Upper lobe of right lung (tissue), 1 donor: ENCODE measurements around the gene FMO2. TPM values are rescaled to one million over a fixed set of nuclear protein-coding genes. Genes with fewer than 3 reads are reported as not detected.

Experiments
- ATAC-seq: fragments of 200-7000 bp; cut with Tn5 transposase; one replicate; pipeline ENCODE4 v1.9.1; 2020; ENCODE audit warnings: mild to moderate bottlenecking, moderate library complexity
- DNase-seq: peaks from one replicate; pipeline ENCODE4 v3.0.0-alpha.2; 2020
- H3K27ac ChIP-seq: fragments of 200-600 bp; one replicate; pipeline ENCODE4 v1.8.0; 2022
- H3K27me3 ChIP-seq: fragments of 200-600 bp; one replicate; pipeline ENCODE4 v1.8.0; 2022; ENCODE audit warnings: mild to moderate bottlenecking
- H3K36me3 ChIP-seq: fragments of 200-600 bp; one replicate; pipeline ENCODE4 v1.8.0; 2022
- H3K4me1 ChIP-seq: fragments of 200-600 bp; one replicate; pipeline ENCODE4 v1.8.0; 2022
- H3K4me3 ChIP-seq: fragments of 200-600 bp; one replicate; pipeline ENCODE4 v1.8.0; 2022; ENCODE audit warnings: mild to moderate bottlenecking
- H3K9me3 ChIP-seq: fragments of 200-600 bp; one replicate; pipeline ENCODE4 v1.8.0; 2022
- intact Hi-C: fragments of 100-400 bp; cut with DNase I; formaldehyde crosslinking; loops from one replicate; pipeline ENCODE4 v1.11.0; 2022
- total RNA-seq: library from RNA; stranded (reverse); fragmentation: NEBNext Ultra II Directional; extraction: Animal tissue kit (Norgen Biotek cat#: 25700); gene quantifications from one replicate; pipeline ENCODE4 v1.2.1, GENCODE V29; 2021
- TF ChIP-seq, protein P1 (sequence below): fragments of 200-600 bp; IDR thresholded peaks from one replicate; pipeline ENCODE4 v1.8.0; 2022; ENCODE audit warnings: antibody characterized with exemption
- donor health status: DM: no; HTN: yes; CAD: no; lungs with severe emphysema.

FMO2 gene
- total RNA-seq, 1 donor from 2014 or later: 392 TPM

GRCh38 chr1:171188388-171189266 is 3.5 kb downstream of the FMO2 start:
- Histone ChIP-seq H3K27me3 (no peaks in the 10 kb centered on the region), H3K4me3 (peak overlapping the region; percentile 48), H3K4me1 (no peaks in the 10 kb centered on the region), H3K9me3 (no peaks in the 10 kb centered on the region), H3K36me3 (peaks cover 5% of the 10 kb centered on the region), H3K27ac (peak overlapping the region; percentile 87)
- TF ChIP-seq, protein P1, sequence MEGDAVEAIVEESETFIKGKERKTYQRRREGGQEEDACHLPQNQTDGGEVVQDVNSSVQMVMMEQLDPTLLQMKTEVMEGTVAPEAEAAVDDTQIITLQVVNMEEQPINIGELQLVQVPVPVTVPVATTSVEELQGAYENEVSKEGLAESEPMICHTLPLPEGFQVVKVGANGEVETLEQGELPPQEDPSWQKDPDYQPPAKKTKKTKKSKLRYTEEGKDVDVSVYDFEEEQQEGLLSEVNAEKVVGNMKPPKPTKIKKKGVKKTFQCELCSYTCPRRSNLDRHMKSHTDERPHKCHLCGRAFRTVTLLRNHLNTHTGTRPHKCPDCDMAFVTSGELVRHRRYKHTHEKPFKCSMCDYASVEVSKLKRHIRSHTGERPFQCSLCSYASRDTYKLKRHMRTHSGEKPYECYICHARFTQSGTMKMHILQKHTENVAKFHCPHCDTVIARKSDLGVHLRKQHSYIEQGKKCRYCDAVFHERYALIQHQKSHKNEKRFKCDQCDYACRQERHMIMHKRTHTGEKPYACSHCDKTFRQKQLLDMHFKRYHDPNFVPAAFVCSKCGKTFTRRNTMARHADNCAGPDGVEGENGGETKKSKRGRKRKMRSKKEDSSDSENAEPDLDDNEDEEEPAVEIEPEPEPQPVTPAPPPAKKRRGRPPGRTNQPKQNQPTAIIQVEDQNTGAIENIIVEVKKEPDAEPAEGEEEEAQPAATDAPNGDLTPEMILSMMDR: peak; percentile 85
- ATAC-seq (peak; percentile 91), DNase-seq (no peak)
- intact Hi-C loops: no loop called here

DNA sequence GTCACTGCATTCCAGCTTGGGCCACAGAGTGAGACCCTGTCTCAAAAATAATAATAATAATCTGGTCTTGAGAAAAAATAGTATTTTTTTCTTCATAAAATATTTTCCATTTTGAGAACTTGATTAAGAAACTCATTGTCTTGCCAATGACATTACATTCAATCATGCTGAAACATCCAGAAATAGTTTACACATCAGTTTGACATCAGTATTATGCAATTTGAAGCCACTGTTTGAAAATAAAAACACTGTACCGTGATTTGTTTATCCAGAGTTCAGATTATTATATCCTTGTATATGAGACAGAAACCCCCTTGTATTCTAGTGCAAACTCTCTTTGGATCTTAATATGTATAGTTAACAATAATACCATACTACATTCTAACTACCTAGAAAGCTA is 6.9 kb downstream of the FMO2 start:
- H3K9me3 ChIP-seq: no peaks in the 10 kb centered on the region
- DNase-seq: no peak
- TF ChIP-seq, protein P1: no peak
- H3K4me3 ChIP-seq: peak overlapping the region; percentile 4
- H3K27ac ChIP-seq: peak overlapping the region; percentile 52
- no peaks in the 10 kb centered on the region for H3K4me1 ChIP-seq
- ATAC-seq: no peak
- intact Hi-C loops: no loop called here
- no peaks in the 10 kb centered on the region for H3K27me3 ChIP-seq
- peaks cover 10% of the 10 kb centered on the region for H3K36me3 ChIP-seq

GRCh38 chr1:171195767-171196166 is 10.7 kb downstream of the FMO2 start:
- Histone ChIP-seq H3K36me3 (peaks cover 38% of the 10 kb centered on the region), H3K27ac (no peak overlapping the region), H3K4me1 (no peaks in the 10 kb centered on the region), H3K9me3 (no peaks in the 10 kb centered on the region), H3K4me3 (no peak overlapping the region), H3K27me3 (no peaks in the 10 kb centered on the region)
- intact Hi-C loops: no loop called here
- TF ChIP-seq, protein P1: no peak
- no peak for DNase-seq
- ATAC-seq: no peak

- intact Hi-C loops: no loop called here
- DNase-seq: no peak
- H3K27ac ChIP-seq: no peak overlapping the region
- peaks cover 40% of the 10 kb centered on the region for H3K36me3 ChIP-seq
- no peak overlapping the region for H3K4me3 ChIP-seq
- no peaks in the 10 kb centered on the region for H3K9me3 ChIP-seq
- ATAC-seq: no peak
- no peaks in the 10 kb centered on the region for H3K27me3 ChIP-seq
- H3K4me1 ChIP-seq: no peaks in the 10 kb centered on the region
- TF ChIP-seq, protein P1: no peak
Measured at GRCh38 chr1:171196351-171196750, 11.3 kb downstream of the FMO2 start.

- Histone ChIP-seq H3K27me3 (no peaks in the 10 kb centered on the region), H3K9me3 (no peaks in the 10 kb centered on the region), H3K4me3 (no peak overlapping the region), H3K4me1 (no peaks in the 10 kb centered on the region), H3K27ac (no peak overlapping the region), H3K36me3 (peaks cover 51% of the 10 kb centered on the region)
- ATAC-seq: no peak
- no peak for DNase-seq
- intact Hi-C loops: no loop called here
- TF ChIP-seq, protein P1: no peak
Measured at GRCh38 chr1:171198081-171198480, 13.0 kb downstream of the FMO2 start.
